C4-2B (cell line): ENCODE results near the gene STK11IP.

Experiments used
- H3K27ac ChIP-seq: fragments of 450-650 bp; 2 replicates; pipeline ENCODE4 v1.5.1; 2017
- ZFX ChIP-seq: fragments of 450-650 bp; IDR thresholded peaks from 2 replicates; pipeline ENCODE4 v1.6.1; 2017
- TF ChIP-seq, protein P1 (sequence below): fragments of 450-650 bp; conservative IDR thresholded peaks from 2 replicates; pipeline ENCODE4 v1.5.1; 2017; ENCODE audit warnings: mild to moderate bottlenecking

STK11IP gene

GRCh38 chr2:219597552-219598307 is at the start of gene STK11IP:
STK11IP (plus strand) TSS chr2:219597857; CDS start chr2:219598120, 263 bp downstream.
- H3K27ac ChIP-seq, result peak within 1 kb of the TSS; percentile 88
- TF ChIP-seq, protein P1, sequence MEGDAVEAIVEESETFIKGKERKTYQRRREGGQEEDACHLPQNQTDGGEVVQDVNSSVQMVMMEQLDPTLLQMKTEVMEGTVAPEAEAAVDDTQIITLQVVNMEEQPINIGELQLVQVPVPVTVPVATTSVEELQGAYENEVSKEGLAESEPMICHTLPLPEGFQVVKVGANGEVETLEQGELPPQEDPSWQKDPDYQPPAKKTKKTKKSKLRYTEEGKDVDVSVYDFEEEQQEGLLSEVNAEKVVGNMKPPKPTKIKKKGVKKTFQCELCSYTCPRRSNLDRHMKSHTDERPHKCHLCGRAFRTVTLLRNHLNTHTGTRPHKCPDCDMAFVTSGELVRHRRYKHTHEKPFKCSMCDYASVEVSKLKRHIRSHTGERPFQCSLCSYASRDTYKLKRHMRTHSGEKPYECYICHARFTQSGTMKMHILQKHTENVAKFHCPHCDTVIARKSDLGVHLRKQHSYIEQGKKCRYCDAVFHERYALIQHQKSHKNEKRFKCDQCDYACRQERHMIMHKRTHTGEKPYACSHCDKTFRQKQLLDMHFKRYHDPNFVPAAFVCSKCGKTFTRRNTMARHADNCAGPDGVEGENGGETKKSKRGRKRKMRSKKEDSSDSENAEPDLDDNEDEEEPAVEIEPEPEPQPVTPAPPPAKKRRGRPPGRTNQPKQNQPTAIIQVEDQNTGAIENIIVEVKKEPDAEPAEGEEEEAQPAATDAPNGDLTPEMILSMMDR, result no peak
- no peak for TF ChIP-seq ZFX

GRCh38 chr2:219548990-219549389 is 48.7 kb upstream of the STK11IP start:
- TF ChIP-seq, protein P1, result no peak
- TF ChIP-seq ZFX, result no peak
- no peak overlapping the region for H3K27ac ChIP-seq

GRCh38 chr2:219549619-219550018 is 48.0 kb upstream of the STK11IP start:
- H3K27ac ChIP-seq, result no peak overlapping the region
- TF ChIP-seq ZFX, result no peak

DNA sequence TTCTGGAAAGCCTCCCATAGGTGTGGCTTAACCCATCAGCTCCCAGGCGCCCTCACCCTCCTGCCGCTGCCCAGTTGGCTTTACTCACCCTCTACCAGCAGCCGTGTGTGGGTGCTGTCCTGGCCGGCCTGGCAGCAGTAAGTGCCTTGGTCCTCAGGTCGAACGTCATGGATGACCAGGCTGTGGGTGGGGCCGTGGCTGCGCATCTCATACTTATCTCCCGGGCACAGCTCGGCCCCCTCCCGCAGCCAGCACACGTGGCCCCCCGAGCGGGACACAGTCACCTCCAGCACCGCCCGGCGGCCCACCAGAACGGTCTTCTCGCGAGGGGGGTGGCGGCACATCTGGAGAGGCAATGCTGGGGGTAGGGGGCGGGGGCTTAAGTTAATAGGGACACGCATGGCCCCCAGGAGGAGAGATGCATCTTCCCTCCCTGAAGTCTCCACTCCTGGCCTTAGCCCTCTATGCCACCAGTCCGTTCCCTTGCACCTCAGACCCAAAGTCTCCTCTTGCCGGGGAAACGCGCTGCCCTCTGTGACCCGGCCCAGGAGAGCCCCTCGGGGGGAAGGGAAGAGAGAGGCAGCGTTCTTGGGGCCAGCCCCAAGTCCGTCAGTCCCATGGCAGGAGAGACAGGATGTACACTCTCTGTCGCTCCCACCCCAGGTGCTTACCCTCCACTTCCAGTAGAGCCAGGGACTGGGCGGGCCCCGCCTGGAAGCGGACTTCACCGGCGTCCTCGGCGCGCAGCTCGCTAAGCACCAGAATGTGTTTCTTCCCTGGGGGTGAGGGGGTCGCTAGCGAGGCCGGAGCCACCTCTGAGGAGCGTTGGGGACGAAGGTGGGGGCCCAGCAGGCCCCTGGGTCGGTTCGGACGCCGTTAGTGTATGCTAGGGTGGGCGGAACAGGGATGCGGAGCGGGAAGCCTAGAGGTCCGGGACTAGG is 45.9 kb upstream of the STK11IP start:
- no peak for TF ChIP-seq ZFX
- TF ChIP-seq, protein P1, result no peak
- no peak overlapping the region; the same call in 1 of the 2 replicates for H3K27ac ChIP-seq

- peak overlapping the region; percentile 15; the same call in 1 of the 2 replicates for H3K27ac ChIP-seq
- TF ChIP-seq, protein P1, result no peak
- TF ChIP-seq ZFX, result no peak
Observed at GRCh38 chr2:219552382-219553167, 45.1 kb upstream of the STK11IP start.

DNA sequence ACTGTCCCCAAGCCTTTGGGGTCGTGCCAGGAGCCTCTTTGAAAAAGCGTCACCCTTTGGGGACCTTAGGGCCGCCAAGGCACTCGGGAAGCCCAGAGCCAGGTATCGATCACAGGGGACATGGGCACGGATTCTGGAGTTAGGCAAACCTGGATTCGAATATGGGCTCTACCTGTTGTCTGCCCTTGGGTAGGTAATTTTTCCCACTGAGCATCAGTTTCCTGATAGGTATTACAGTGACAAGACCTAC is 44.6 kb upstream of the STK11IP start:
- H3K27ac ChIP-seq, result no peak overlapping the region; the same call in 1 of the 2 replicates
- TF ChIP-seq ZFX, result no peak
- TF ChIP-seq, protein P1, result no peak

- H3K27ac ChIP-seq, result no peak overlapping the region
- no peak for TF ChIP-seq ZFX
- TF ChIP-seq, protein P1, result no peak
Observed at GRCh38 chr2:219553463-219553963, 44.1 kb upstream of the STK11IP start.
